HEK293 (cell line): ENCODE data around the gene GDPD5.

ENCODE experiments used
- CTCF ChIA-PET: fragments of 350-600 bp; formaldehyde crosslinking; extraction: SDS; loops from one replicate; lab custom pipeline; 2021; ENCODE audit warnings: antibody characterized with exemption; lab: Yijun Ruan, JAX
- POLR2A ChIA-PET: fragments of 300-600 bp; formaldehyde crosslinking; extraction: SDS; loops from one replicate; lab custom pipeline; 2020; ENCODE audit warnings: antibody characterized with exemption, inconsistent platforms; lab: Yijun Ruan, JAX
- H3K27ac ChIP-seq: fragments of 200-500 bp; sonication (Bioruptor generic); 2 replicates; pipeline ENCODE4 v1.5.1; 2014; ENCODE audit warnings: low read depth, low read length, control low read depth, inconsistent platforms; ENCODE audit errors: extremely low read depth
- H3K36me3 ChIP-seq, 2 experiments: fragments of 200-500 bp in 1 of 2; sonication (Bioruptor generic) in 1 of 2; 1 replicate in 1 of 2; 2 replicates in 1 of 2; pipeline ENCODE4 v1.5.1; 2014 to 2017; ENCODE audit warnings: inconsistent platforms in 2 of 2, low read length in 2 of 2; ENCODE audit not compliant: control insufficient read depth in 2 of 2, insufficient read depth in 1 of 2
- H3K4me1 ChIP-seq: fragments of 200-500 bp; sonication (Bioruptor generic); 2 replicates; pipeline ENCODE4 v1.5.1; 2014; ENCODE audit warnings: mild to moderate bottlenecking, low read length, inconsistent platforms; ENCODE audit not compliant: control insufficient read depth, insufficient read depth
- H3K4me3 ChIP-seq: 2 replicates; pipeline ENCODE4 v1.5.1; 2011; ENCODE audit warnings: low read depth, mild to moderate bottlenecking, control low read depth, low read length, moderate library complexity
- H3K9me3 ChIP-seq: fragments of 200-500 bp; sonication (Bioruptor generic); 2 replicates; pipeline ENCODE4 v1.5.1; 2014; ENCODE audit warnings: low read depth, low read length, inconsistent platforms; ENCODE audit not compliant: control insufficient read depth, insufficient read depth
- AEBP2 ChIP-seq: fragments of 450-650 bp; formaldehyde crosslinking; IDR thresholded peaks from 2 replicates; pipeline ENCODE4 v1.5.1; 2016; ENCODE audit warnings: missing biosample characterization, missing genetic modification characterization, borderline replicate concordance
- HOXA7 ChIP-seq: sonication (generic); formaldehyde crosslinking; IDR thresholded peaks from 2 replicates; pipeline ENCODE4 v1.8.1; 2022; ENCODE audit warnings: missing genetic modification reagents, borderline replicate concordance
- SETDB1 ChIP-seq: IDR thresholded peaks from one replicate; pipeline ENCODE4 v1.6.1; 2017; ENCODE audit warnings: mild to moderate bottlenecking, low read length, moderate library complexity, mixed read lengths; ENCODE audit not compliant: insufficient read length
- SP2 ChIP-seq: fragments of 450-650 bp; formaldehyde crosslinking; IDR thresholded peaks from 2 replicates; pipeline ENCODE4 v1.5.1; 2016; ENCODE audit warnings: missing biosample characterization, missing genetic modification characterization
- TCF7L2 ChIP-seq: IDR thresholded peaks from 2 replicates; pipeline ENCODE4 v1.6.1; 2011; ENCODE audit warnings: low read depth, mild to moderate bottlenecking, inconsistent platforms, low read length, moderate library complexity, borderline replicate concordance
- ZBTB1 ChIP-seq: fragments of 450-650 bp; formaldehyde crosslinking; IDR thresholded peaks from 2 replicates; pipeline ENCODE4 v1.5.1; 2016; ENCODE audit warnings: missing biosample characterization, missing genetic modification characterization
- ZBTB8A ChIP-seq: fragments of 450-650 bp; formaldehyde crosslinking; IDR thresholded peaks from 2 replicates; pipeline ENCODE4 v1.5.1; 2016; ENCODE audit warnings: missing biosample characterization, missing genetic modification characterization
- ZFP3 ChIP-seq: fragments of 450-650 bp; formaldehyde crosslinking; IDR thresholded peaks from 2 replicates; pipeline ENCODE4 v1.5.1; 2016; ENCODE audit warnings: low read depth, missing biosample characterization, missing genetic modification characterization
- ZFP41 ChIP-seq: fragments of 450-650 bp; formaldehyde crosslinking; IDR thresholded peaks from 2 replicates; pipeline ENCODE4 v1.5.1; 2016; ENCODE audit warnings: missing biosample characterization, missing genetic modification characterization, borderline replicate concordance
- ZFP69B ChIP-seq: fragments of 450-650 bp; formaldehyde crosslinking; IDR thresholded peaks from 2 replicates; pipeline ENCODE4 v1.5.1; 2016; ENCODE audit warnings: missing biosample characterization, missing genetic modification characterization
- ZNF121 ChIP-seq: fragments of 450-650 bp; formaldehyde crosslinking; IDR thresholded peaks from 2 replicates; pipeline ENCODE4 v1.5.1; 2016; ENCODE audit warnings: missing biosample characterization, missing genetic modification characterization
- ZNF19 ChIP-seq: fragments of 450-650 bp; formaldehyde crosslinking; IDR thresholded peaks from 2 replicates; pipeline ENCODE4; 2016; ENCODE audit warnings: missing biosample characterization, missing genetic modification characterization, low read depth
- ZNF239 ChIP-seq: fragments of 450-650 bp; formaldehyde crosslinking; IDR thresholded peaks from 2 replicates; pipeline ENCODE4 v1.5.1; 2016; ENCODE audit warnings: missing biosample characterization, missing genetic modification characterization
- ZNF24 ChIP-seq: fragments of 450-650 bp; formaldehyde crosslinking; IDR thresholded peaks from 2 replicates; pipeline ENCODE4 v1.5.1; 2016; ENCODE audit warnings: missing biosample characterization, missing genetic modification characterization
- ZNF324 ChIP-seq: fragments of 450-650 bp; formaldehyde crosslinking; IDR thresholded peaks from 2 replicates; pipeline ENCODE4 v1.5.1; 2016; ENCODE audit warnings: missing biosample characterization, missing genetic modification characterization
- ZNF350 ChIP-seq: fragments of 450-650 bp; formaldehyde crosslinking; IDR thresholded peaks from 2 replicates; pipeline ENCODE4 v1.5.0; 2017; ENCODE audit warnings: missing biosample characterization, mild to moderate bottlenecking, missing genetic modification characterization
- ZNF391 ChIP-seq: fragments of 450-650 bp; formaldehyde crosslinking; IDR thresholded peaks from 2 replicates; pipeline ENCODE4 v1.5.1; 2016; ENCODE audit warnings: low read depth, missing biosample characterization, missing genetic modification characterization, borderline replicate concordance
- ZNF394 ChIP-seq: fragments of 450-650 bp; formaldehyde crosslinking; IDR thresholded peaks from 2 replicates; pipeline ENCODE4 v1.5.1; 2016; ENCODE audit warnings: missing biosample characterization, missing genetic modification characterization, mild to moderate bottlenecking, moderate library complexity, borderline replicate concordance
- ZNF433 ChIP-seq: fragments of 450-650 bp; formaldehyde crosslinking; IDR thresholded peaks from 2 replicates; pipeline ENCODE4 v1.5.1; 2016; ENCODE audit warnings: missing biosample characterization, missing genetic modification characterization, low read depth
- ZNF473 ChIP-seq: fragments of 450-650 bp; formaldehyde crosslinking; IDR thresholded peaks from 2 replicates; pipeline ENCODE4 v1.5.1; 2017; ENCODE audit warnings: missing biosample characterization, missing genetic modification characterization
- ZNF585B ChIP-seq: fragments of 450-650 bp; formaldehyde crosslinking; IDR thresholded peaks from 2 replicates; pipeline ENCODE4 v1.5.1; 2016; ENCODE audit warnings: missing biosample characterization, missing genetic modification characterization
- ZNF623 ChIP-seq: fragments of 450-650 bp; formaldehyde crosslinking; IDR thresholded peaks from 2 replicates; pipeline ENCODE4 v1.5.1; 2016; ENCODE audit warnings: missing biosample characterization, missing genetic modification characterization
- ZNF658 ChIP-seq: fragments of 450-650 bp; formaldehyde crosslinking; IDR thresholded peaks from 2 replicates; pipeline ENCODE4; 2016; ENCODE audit warnings: missing biosample characterization, missing genetic modification characterization
- ZNF701 ChIP-seq: fragments of 450-650 bp; formaldehyde crosslinking; IDR thresholded peaks from 2 replicates; pipeline ENCODE4 v1.5.1; 2016; ENCODE audit warnings: missing biosample characterization, missing genetic modification characterization
- ZNF76 ChIP-seq: fragments of 450-650 bp; formaldehyde crosslinking; IDR thresholded peaks from 2 replicates; pipeline ENCODE4; 2016; ENCODE audit warnings: low read depth, missing biosample characterization, missing genetic modification characterization, borderline replicate concordance
- ZNF791 ChIP-seq: fragments of 450-650 bp; formaldehyde crosslinking; IDR thresholded peaks from 2 replicates; pipeline ENCODE4 v1.5.1; 2016; ENCODE audit warnings: missing biosample characterization, missing genetic modification characterization
- TF ChIP-seq, protein P1 (sequence below): fragments of 450-650 bp; formaldehyde crosslinking; IDR thresholded peaks from 2 replicates; pipeline ENCODE4 v1.5.1; 2016; ENCODE audit warnings: missing biosample characterization, missing genetic modification characterization
- TF ChIP-seq, protein P2 (sequence below): fragments of 450-650 bp; formaldehyde crosslinking; IDR thresholded peaks from 2 replicates; pipeline ENCODE4 v1.5.1; 2016; ENCODE audit warnings: missing biosample characterization, missing genetic modification characterization

Gene GDPD5

DNA sequence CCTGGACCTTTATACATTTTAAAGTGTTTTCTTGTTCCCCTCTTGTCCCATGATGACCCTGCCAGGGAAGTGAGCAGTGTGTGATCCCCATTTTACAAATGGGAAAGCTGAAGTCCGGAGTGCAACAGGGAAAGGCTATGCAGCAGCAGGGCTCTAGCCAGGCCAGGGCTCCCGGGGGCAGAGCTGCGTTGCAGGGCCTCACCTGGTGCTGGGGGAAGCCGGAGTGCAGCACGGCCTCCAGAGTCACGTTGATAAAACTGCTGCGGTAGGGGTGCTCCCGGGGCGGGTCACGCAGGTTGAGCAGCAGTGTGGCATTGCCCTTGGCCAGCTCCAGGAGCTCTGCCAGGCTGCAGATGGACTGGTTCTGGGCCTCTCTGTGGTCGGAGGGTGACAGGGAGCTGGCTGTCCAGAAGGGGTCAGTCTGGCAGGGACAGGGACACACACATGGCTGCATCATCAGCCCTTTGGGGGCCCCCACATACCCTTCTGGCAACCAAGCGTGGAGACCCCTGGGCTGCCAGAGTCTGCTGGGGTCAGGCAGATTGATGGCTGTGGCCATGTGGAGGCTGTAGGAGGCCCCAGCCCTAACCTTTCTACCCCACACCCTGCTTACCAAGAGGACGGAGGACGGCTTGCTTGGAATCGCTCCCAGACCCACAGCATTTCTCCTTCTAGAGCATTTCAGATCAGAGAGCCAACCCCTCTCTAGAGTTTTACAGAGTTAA is 83.4 kb downstream of the GDPD5 start:
- POLR2A ChIA-PET: interaction anchor here (0.6 kb wide), 2 partner anchors 70 to 91 kb away, joined by 3 to 4 read pairs; no protein-coding TSS in a partner anchor
- Histone ChIP-seq H3K27ac (no peak overlapping the region), H3K4me3 (no peak overlapping the region), H3K4me1 (no peaks in the 10 kb centered on the region), H3K9me3 (no peaks in the 10 kb centered on the region), H3K36me3 (no peaks in the 10 kb centered on the region)
- CTCF ChIA-PET: interaction anchor here (0.7 to 7.5 kb wide), 4 partner anchors 9 to 140 kb away, joined by 3 to 264 read pairs (median 10); no protein-coding TSS in a partner anchor
- TF ChIP-seq ZNF394 (tag by site-specific recombination) (no peak), ZNF76 (no peak), ZBTB8A (tag by site-specific recombination) (no peak), ZNF433 (tag by site-specific recombination) (no peak), ZNF623 (no peak), ZNF658 (tag by site-specific recombination) (no peak), ZNF391 (tag by site-specific recombination) (no peak), ZNF701 (tag by site-specific recombination) (no peak), ZNF239 (tag by site-specific recombination) (no peak), SETDB1 (no peak), ZNF24 (tag by site-specific recombination) (no peak), AEBP2 (no peak), HOXA7 (no peak), ZNF19 (tag by site-specific recombination) (no peak), ZFP41 (tag by site-specific recombination) (no peak), ZFP69B (tag by site-specific recombination) (no peak)
- TF ChIP-seq, protein P1, sequence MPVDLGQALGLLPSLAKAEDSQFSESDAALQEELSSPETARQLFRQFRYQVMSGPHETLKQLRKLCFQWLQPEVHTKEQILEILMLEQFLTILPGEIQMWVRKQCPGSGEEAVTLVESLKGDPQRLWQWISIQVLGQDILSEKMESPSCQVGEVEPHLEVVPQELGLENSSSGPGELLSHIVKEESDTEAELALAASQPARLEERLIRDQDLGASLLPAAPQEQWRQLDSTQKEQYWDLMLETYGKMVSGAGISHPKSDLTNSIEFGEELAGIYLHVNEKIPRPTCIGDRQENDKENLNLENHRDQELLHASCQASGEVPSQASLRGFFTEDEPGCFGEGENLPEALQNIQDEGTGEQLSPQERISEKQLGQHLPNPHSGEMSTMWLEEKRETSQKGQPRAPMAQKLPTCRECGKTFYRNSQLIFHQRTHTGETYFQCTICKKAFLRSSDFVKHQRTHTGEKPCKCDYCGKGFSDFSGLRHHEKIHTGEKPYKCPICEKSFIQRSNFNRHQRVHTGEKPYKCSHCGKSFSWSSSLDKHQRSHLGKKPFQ (tag by site-specific recombination): no peak
- TF ChIP-seq, protein P2, sequence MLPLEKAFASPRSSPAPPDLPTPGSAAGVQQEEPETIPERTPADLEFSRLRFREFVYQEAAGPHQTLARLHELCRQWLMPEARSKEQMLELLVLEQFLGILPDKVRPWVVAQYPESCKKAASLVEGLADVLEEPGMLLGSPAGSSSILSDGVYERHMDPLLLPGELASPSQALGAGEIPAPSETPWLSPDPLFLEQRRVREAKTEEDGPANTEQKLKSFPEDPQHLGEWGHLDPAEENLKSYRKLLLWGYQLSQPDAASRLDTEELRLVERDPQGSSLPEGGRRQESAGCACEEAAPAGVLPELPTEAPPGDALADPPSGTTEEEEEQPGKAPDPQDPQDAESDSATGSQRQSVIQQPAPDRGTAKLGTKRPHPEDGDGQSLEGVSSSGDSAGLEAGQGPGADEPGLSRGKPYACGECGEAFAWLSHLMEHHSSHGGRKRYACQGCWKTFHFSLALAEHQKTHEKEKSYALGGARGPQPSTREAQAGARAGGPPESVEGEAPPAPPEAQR (tag by site-specific recombination): no peak

DNA sequence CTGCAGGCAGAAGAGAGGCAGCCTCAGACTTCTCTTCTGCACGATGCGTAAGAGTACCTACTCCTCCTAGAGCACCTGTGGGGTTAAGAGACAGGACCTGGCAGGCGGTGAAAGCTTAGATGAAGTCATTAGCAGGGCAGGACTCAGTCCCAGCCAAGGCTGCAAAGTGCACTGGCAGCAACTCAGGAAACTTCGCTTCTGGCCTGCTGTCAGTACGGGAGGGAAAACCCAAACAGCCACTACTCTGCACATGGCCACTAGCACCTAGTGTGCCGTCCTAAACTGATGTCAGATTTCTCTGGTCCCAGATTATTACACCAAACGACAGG is 84.0 kb downstream of the GDPD5 start:
- no peaks in the 10 kb centered on the region for H3K36me3 ChIP-seq
- H3K4me1 ChIP-seq: no peaks in the 10 kb centered on the region
- TF ChIP-seq SP2 (tag by site-specific recombination): no peak
- TF ChIP-seq ZNF121: no peak
- TF ChIP-seq ZNF791 (tag by site-specific recombination): no peak
- TF ChIP-seq ZNF324 (tag by site-specific recombination): no peak
- TF ChIP-seq ZNF350 (tag by site-specific recombination): no peak
- no peak for TF ChIP-seq ZNF585B
- TF ChIP-seq ZFP3 (tag by site-specific recombination): no peak
- TF ChIP-seq ZBTB1 (tag by site-specific recombination): no peak
- no peak for TF ChIP-seq TCF7L2
- no peak for TF ChIP-seq ZNF473 (tag by site-specific recombination)
- no peak for TF ChIP-seq AEBP2
- H3K9me3 ChIP-seq: no peaks in the 10 kb centered on the region
- H3K27ac ChIP-seq: no peak overlapping the region
- ChIA-PET CTCF (interaction anchor here (0.7 to 7.5 kb wide), 3 partner anchors 53 to 140 kb away, joined by 3 to 264 read pairs (median 11); no protein-coding TSS in a partner anchor), POLR2A (interaction anchor here (0.6 kb wide), 1 partner anchor 70 kb away, joined by 3 read pairs; no protein-coding TSS in a partner anchor)
- no peak overlapping the region for H3K4me3 ChIP-seq
